GM10248 (cell line): ENCODE measurements around the gene CRYGA.

Source experiments
- CTCF ChIA-PET: fragments of 300-600 bp; sonication (Branson Sonifier 250); formaldehyde crosslinking; extraction: SDS; loops from one replicate; lab custom pipeline; 2021; ENCODE audit warnings: antibody characterized with exemption; lab: Yijun Ruan, JAX
- POLR2A ChIA-PET: fragments of 350-650 bp; sonication (Branson Sonifier 250); formaldehyde crosslinking; extraction: SDS; loops from one replicate; lab custom pipeline; 2020; ENCODE audit warnings: antibody characterized with exemption; lab: Yijun Ruan, JAX
- DNase-seq: peaks from one replicate; pipeline ENCODE4 v3.0.0; 2012; ENCODE audit errors: extremely low spot score
- TF ChIP-seq, protein P1 (sequence below): IDR thresholded peaks from 2 replicates; pipeline ENCODE4 v1.5.1; 2012; ENCODE audit warnings: mild to moderate bottlenecking, low read depth; ENCODE audit errors: extremely low read depth, missing control alignments, control extremely low read depth

The CRYGA gene, protein sequence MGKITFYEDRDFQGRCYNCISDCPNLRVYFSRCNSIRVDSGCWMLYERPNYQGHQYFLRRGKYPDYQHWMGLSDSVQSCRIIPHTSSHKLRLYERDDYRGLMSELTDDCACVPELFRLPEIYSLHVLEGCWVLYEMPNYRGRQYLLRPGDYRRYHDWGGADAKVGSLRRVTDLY

DNA sequence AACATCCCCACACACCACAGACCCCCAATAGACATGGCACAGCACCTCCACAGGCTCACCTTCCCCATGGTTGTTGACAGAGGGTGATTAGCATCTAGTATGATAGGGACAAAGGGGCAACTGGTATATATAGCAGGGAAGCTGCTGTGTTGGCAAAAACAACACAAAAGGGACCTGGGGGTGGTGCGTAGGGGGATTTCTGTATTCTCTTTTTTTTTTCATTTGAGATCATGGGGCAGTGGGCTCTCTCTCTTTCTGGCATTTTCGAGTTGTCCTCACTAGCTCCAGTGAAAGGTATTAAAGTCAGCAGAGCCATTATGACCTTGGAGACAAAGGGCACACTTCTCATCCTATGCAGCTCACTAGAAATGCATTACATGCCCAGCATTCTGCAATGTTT lies at the start of gene CRYGA:
CRYGA (minus strand) TSS at position 101 of the 400 bp plus-strand sequence; CDS start at position 68, 33 bp downstream.
- POLR2A ChIA-PET = no interaction called here
- CTCF ChIA-PET = interaction anchor here (1.3 kb wide), 1 partner anchor 14 kb away, joined by 3 read pairs; no protein-coding TSS in a partner anchor
- no peak for DNase-seq
- TF ChIP-seq, protein P1, sequence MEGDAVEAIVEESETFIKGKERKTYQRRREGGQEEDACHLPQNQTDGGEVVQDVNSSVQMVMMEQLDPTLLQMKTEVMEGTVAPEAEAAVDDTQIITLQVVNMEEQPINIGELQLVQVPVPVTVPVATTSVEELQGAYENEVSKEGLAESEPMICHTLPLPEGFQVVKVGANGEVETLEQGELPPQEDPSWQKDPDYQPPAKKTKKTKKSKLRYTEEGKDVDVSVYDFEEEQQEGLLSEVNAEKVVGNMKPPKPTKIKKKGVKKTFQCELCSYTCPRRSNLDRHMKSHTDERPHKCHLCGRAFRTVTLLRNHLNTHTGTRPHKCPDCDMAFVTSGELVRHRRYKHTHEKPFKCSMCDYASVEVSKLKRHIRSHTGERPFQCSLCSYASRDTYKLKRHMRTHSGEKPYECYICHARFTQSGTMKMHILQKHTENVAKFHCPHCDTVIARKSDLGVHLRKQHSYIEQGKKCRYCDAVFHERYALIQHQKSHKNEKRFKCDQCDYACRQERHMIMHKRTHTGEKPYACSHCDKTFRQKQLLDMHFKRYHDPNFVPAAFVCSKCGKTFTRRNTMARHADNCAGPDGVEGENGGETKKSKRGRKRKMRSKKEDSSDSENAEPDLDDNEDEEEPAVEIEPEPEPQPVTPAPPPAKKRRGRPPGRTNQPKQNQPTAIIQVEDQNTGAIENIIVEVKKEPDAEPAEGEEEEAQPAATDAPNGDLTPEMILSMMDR = no peak

DNA sequence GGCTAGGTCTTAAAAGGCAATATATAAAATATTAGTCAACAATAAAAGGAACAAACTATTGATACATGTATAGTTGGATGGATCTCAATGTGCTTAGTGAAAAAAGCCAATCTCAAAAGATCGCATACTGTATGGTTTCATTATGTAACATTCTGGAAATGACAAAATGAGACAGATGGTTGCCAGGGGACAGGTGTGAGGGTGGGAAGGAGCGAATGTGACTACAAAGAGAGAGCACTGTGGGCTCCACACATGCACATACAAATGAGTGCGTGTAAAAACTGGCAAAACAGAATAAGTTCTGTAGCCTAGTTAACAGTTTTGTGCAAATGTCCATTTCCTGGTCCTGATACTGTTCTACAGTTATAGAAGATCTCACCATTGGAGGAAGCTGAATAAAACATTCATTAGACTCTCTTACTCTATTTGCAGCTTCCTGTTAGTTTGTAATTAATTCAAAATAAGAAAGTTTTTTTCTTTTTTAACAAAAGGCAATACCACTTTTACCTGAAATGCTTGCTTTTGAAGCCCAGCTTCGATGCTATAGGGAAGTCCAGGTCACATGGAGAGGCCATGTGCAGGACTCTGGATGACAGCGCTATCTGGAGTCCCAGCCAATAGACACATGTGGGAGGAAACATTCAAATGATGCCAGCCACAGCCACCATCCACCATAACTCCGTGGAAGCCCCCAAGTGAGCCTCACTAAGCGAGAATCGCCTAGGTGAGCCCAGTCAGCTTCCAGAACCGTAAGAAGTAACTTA lies 47.5 kb upstream of the CRYGA start:
- CTCF ChIA-PET = no interaction called here
- TF ChIP-seq, protein P1 = no peak
- DNase-seq = no peak
- POLR2A ChIA-PET = no interaction called here

DNA sequence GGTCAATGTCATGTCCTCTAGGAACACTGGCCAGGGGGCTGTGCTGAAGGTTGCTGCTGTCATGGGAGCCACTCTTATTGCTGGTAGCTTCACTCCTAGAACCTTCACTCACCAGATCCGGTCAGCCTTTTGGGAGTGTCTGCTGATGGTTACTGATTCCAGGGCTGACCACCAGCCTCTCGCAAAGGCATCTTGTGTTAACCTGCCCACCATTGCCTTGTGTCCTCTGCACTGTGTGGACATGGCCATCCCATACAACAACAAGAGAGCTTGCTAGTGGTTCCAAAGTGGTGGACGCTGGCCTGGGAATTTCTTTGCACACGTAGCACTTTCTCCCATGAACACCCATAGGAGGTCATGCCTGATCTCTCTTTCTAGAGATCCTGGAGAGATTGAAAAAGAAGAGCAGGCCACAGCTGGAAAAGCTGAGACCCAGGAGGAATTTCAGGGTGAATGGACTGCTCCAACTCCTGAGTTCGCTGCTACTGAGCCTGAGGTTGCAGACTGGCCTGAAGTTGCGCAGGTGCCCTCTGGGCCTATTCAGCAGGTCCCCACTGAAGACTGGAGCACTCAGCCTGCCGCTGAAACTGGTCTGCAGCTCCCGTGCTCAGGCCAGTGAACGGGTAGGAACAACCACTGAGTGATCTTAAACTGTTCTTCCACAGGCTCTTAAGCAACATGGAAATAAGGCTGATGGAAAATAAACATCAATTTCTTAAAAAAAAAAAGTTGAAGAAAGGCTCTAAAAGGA lies 45.1 kb upstream of the CRYGA start:
- ChIA-PET POLR2A (no interaction called here), CTCF (no interaction called here)
- TF ChIP-seq, protein P1 = no peak
- DNase-seq = no peak

DNA sequence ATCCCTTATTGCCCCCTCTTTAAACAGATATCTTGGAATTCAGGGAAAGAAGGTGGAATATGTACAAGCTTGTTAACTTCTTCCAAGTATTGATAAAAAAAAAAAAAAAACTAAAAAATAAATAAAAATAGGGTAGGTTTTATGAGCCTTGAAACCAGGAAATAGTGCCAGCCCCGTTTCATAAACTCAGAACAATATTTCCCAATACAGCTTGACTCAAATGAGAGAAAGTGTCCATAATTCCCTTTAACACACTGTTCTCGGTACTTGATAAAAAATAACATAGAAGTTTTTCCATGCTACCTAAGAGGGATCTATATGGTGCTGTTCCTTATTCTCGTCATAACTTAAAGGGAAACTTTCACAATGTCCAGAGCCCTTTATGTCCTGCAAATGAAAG lies 44.4 kb upstream of the CRYGA start:
- ChIA-PET CTCF (no interaction called here), POLR2A (no interaction called here)
- TF ChIP-seq, protein P1 = no peak

DNA sequence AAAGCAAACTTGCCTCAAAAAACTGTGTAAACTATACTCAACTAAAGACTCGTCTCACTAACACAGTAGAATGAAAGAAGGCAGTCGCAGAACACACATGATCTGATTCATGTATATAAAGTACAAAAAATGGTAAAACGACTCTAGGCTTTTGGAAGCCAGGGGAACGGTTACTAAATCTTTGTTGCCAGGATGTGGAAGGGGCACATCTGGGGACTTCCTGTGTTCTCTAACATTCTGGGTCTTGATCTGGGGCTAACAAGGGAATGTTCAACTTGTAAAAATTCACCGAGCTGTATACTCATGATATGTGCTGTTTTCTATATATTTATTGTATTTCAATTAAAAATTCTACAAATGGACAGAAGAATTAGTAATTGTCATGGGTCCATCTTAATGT lies 40.8 kb upstream of the CRYGA start:
- ChIA-PET CTCF (no interaction called here), POLR2A (no interaction called here)
- DNase-seq = no peak
- TF ChIP-seq, protein P1 = no peak

More for the DNA sequence above, 44.4 kb upstream of the CRYGA start:
- no peak for DNase-seq

DNA sequence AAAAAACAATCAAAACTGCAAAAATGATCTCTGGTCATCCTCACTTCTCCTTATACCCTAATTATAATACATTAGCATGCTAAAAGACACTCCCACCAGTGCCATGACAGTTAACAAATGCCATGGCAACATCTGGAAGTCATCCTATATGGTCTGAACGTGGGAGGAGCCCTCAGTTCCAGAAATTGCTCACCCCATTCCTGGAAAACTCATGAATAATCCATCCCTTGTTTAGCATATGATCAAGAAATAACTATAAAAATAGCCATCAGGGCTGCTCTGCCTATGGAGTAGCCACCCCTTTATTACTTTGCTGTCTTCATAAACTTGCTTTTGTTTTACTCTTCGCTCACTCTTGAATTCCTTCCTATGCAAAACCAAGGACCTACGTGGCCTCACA lies 32.1 kb upstream of the CRYGA start:
- CTCF ChIA-PET = no interaction called here
- DNase-seq = no peak
- TF ChIP-seq, protein P1 = no peak
- POLR2A ChIA-PET = no interaction called here
